Eye (tissue), 1 donor: ENCODE measurements around the gene ERC2.
"Not testable (repeated sequence)": the region's sequence is repeated elsewhere in the genome, so short reads cannot be mapped to it uniquely, and the experiment has no call there.

Experiments used
- DNase-seq: peaks from one replicate; pipeline ENCODE4 v3.0.0-alpha.2; 2015

The ERC2 gene

DNA sequence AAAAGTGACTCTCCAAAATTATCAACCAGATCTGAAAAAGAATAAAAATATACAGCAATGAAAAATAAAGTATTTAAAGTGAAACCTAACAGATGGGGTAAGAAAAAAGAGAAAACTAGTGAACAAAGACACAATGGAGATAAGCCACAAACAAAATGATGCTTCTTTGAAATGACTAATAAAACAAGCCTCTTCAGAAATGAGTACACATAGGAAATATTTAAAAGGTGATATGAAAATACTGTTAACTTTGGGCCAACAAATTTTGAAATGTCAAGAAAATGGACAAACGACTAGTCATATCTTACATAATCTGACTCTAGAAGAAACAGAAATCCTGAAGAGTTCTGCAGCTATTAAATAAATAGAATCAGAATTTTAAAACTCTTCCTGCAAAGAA is 164.2 kb downstream of the ERC2 start:
- DNase-seq: no peak

DNA sequence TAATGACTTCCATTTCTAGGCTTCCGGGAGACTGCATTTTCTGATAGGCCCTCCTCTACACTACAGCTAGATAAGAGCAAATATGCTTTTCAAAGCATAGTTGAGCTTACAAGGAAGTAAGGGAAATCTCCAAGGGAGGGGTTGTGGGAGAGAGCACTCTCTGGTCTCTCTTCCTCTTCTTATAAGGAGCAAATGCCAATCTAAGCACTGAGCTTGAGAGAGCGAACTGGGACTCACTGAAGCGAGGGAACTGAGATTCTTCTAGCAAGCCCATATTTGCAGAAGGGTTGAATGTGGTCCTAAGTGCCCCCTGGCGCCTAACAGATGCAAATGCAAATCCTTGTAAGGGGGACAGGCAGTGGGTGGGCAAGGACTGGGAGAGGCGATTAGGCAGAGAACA is 164.8 kb downstream of the ERC2 start:
- DNase-seq: peak; percentile 91

- DNase-seq: no peak
Measured at GRCh38 chr3:56302417-56302816, 165.8 kb downstream of the ERC2 start.

- DNase-seq: no peak
Measured at GRCh38 chr3:56297281-56297840, 170.9 kb downstream of the ERC2 start.

- DNase-seq: no peak
Measured at GRCh38 chr3:56296361-56296760, 171.9 kb downstream of the ERC2 start.

DNA sequence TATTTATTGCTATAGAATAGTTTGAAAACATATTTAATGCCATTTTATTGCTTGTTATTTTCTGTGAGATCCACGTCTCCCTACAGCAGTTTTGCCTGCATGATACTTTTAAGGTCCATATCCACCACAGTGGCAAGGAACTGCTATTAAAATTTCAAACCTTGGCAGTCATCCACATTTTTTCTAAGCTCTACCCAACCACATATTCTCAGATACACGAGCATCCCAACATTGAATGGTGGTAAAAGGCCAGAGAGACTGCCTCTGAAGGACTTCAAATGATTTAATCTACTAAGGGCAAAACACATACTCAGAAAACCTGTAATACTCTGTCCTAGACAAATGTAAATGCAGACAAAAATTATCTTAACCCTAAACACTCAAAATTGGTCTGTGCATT is 173.1 kb downstream of the ERC2 start:
- no peak for DNase-seq

GRCh38 chr3:56294286-56294685 is 174.0 kb downstream of the ERC2 start:
- no peak for DNase-seq

DNA sequence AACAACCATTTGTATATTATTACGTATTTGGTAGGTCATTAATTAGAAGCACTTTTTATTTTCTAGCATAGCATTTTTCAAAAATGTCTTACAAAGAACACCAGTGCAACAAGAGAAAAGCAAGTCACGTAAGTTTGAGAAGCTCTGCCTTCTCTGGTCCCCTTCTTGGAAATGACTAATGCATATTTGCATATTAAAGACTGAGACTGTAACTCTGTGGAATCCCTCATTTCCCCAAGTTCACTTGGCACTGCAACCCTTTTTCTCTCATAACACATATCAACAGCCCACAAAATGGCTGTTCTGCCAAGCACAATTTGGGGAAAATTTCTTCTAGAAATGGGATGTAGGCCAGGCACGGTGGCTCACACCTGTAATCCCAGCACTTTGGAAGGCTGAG is 176.3 kb downstream of the ERC2 start:
- DNase-seq: peak; percentile 13

- peak; percentile 22 for DNase-seq
Measured at GRCh38 chr3:56291244-56291680, 177.0 kb downstream of the ERC2 start.

GRCh38 chr3:56290374-56290773 is 177.9 kb downstream of the ERC2 start:
- no peak for DNase-seq

DNA sequence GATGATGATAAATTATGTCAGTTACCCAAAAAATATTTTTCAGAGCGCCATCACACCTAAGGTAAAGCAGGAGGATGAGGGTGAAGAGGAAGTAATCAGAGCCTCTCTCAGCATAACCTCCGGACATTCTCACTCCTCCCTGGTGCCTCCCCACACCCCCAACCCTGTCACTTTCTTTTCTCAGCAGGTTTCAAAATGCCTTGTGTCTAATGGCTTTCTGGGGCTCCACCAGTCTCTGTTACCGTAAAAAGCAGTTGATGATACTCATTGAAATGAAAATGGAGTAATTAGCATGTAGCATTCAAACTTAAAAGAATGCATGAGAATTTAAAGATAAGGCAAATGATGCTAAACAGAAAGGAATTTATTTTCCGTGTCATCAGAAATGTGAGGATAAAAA is 180.0 kb downstream of the ERC2 start:
- no peak for DNase-seq

GRCh38 chr3:56282341-56282740 is 185.9 kb downstream of the ERC2 start:
- DNase-seq: peak; percentile 31

- no peak for DNase-seq
Measured at GRCh38 chr3:56277236-56277635, 191.0 kb downstream of the ERC2 start.

GRCh38 chr3:56275120-56275519 is 193.1 kb downstream of the ERC2 start:
- no peak for DNase-seq

DNA sequence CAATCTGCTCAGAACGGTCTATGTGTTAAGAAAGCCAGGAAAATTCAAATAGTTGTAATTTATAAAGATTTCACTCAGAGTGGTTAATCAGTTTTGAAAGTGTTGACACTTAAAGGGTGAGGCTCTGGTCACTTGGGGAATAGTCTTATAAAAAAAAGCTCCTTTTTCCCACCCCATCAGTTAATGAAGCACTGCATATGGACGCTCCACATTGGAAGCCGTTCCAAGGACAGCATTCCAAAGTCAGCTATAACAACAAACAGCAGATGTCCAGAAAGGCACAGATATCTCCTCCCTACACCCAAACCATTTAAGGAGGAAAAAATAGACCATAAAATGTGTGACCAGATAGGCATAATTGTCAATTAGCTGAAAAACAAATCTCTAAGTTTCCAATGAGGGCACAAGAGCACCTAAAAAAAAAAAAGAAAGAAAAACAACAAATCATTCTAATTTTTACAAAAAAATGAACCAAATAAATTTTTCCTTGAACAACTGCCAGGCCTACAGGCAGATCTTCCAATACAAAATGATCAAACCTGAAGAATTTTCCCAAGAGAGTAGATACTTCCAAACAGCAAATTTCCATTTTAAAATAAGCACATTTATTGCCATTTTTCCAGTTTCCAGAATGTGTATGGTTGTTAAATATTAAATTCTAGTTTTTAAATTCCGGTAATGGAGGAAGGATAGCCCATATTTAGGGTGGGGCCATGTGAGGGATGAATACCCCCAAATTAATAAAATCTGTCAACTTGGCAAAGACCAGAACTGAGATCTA is 198.3 kb downstream of the ERC2 start:
- DNase-seq: peak; percentile 63

GRCh38 chr3:56268616-56269383 is 199.5 kb downstream of the ERC2 start:
- no peak for DNase-seq

- DNase-seq: not testable (repeated sequence)
Measured at GRCh38 chr3:56261852-56262251, 206.4 kb downstream of the ERC2 start.

- DNase-seq: no peak
Measured at GRCh38 chr3:56260262-56260661, 208.0 kb downstream of the ERC2 start.

DNA sequence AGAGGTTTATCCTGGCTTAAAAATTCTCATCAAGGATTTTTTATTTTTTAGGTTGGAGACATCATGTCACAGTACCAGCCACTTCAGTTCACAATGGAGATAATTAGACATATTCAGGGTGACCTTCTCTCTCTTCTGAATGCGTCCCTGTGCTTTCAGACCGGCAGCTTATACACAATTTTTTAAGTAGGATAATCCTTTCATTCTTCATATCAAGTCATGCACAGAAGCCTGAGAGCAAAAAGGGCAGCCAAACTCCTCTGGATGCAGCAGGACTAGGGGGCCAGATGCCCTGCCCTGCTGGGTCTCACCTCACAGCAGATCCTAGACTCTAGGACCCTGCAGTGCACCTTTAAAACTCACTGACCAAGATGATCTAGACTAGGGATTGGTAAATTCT is 210.4 kb downstream of the ERC2 start:
- peak; percentile 66 for DNase-seq

DNA sequence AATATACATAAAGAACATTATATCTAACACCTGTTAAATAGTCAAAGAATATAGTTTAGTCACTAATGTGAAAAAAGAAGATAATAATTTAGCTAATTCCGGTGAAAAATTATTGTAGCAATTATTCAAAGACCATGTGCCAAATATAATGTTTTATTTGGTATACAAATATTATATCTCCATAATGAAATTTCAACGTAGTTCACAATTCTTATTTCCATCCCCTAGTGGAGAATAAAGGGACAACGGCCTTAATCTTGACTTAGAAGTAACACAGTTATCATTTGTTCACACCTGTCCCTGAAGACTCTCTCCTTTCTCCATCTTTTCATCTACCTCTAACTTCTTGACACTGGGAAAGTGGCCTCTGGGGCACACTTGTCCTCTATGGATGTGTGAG is 213.4 kb downstream of the ERC2 start:
- no peak for DNase-seq

DNA sequence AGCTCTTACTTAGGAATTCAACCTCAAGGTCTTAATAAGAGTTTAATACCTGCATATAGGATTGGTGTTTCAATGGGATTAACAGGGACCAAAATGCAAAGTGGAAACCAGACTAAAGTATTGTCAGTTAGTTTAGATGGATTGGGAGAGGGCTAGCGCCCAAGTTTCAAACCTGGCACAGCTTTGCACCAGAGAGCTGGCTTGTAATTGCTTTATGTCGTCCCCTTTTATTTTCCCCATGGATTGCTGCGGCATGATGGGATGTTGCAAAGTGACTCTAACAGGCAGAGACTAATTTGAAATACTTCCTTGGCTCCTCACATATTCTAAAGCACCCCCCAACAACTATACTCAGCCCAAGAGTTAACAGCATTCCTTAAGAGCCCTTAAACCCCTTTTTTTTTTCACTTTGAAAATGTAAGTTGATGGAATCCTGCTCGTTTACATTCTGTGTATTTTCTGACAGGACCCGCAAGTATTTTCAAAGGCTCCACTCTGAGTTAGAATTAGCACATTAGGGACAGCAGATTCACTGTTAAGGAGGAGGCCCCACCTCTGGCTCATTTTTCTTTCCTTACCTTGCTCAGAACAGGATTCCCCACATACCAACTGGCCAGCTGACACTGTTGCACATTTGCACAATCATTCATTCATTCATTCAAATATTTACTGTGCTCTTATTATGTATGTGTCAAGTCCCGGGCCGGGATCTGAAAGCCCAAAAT is 214.2 kb downstream of the ERC2 start:
- DNase-seq: no peak

GRCh38 chr3:56251343-56251945 is 216.8 kb downstream of the ERC2 start:
- DNase-seq: peak; percentile 94

DNA sequence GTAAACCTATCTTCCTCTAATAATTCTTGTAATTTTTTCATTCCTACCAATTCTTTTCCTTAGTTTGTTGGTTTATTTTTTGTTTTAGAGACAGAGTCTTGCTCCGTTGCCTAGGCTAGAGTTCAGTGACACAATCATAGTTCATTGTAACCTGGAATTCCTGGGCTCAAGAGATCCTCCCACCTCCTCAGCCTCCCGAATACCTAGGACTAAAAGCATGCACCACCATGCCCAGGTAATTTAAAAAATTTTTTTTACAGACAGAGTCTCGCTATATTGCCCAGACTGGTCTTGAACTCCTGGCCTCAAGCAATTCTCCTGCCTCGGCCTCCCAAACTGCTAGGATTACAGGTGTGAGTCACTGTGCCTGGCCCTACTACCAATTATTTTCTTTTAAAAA is 220.2 kb downstream of the ERC2 start:
- DNase-seq: no peak
